ENCODE measurements around the gene ONECUT2.
"Not testable (repeated sequence)": the region's sequence is repeated elsewhere in the genome, so short reads cannot be mapped to it uniquely, and the experiment has no call there.

The ONECUT2 gene

GRCh38 chr18:57434536-57435494 lies at the start of gene ONECUT2:
Gene ONECUT2, plus strand, starts transcription at chr18:57435374. Its CDS starts 343 bp downstream, at chr18:57435717.
- peak; percentile 56 for DNase-seq

DNA sequence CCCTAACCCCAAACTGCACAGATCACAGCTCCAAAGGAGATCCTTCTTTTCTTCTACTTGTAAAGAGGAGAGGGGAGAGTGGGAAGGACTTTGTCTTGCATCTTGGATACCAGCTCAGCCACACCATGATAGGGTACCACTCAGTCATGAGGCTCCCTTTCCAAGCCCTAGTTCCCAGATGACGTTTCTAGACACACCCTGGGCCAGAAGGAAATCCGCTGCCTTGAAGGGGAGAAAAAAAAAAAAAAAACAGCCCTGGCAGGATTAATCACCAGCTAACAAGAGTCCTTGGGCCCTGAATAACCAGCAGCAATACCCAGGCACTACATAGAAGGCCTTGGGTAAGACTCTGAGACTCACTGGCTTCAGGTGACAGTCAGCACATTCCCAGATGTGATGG lies 45.9 kb upstream of the ONECUT2 start:
- DNase-seq, result no peak

- no peak for DNase-seq
Measured at GRCh38 chr18:57390044-57390443, 45.1 kb upstream of the ONECUT2 start.

GRCh38 chr18:57394749-57395148 lies 40.4 kb upstream of the ONECUT2 start:
- DNase-seq, result not testable (repeated sequence)

- not testable (repeated sequence) for DNase-seq
Measured at GRCh38 chr18:57396831-57397230, 38.3 kb upstream of the ONECUT2 start.

DNA sequence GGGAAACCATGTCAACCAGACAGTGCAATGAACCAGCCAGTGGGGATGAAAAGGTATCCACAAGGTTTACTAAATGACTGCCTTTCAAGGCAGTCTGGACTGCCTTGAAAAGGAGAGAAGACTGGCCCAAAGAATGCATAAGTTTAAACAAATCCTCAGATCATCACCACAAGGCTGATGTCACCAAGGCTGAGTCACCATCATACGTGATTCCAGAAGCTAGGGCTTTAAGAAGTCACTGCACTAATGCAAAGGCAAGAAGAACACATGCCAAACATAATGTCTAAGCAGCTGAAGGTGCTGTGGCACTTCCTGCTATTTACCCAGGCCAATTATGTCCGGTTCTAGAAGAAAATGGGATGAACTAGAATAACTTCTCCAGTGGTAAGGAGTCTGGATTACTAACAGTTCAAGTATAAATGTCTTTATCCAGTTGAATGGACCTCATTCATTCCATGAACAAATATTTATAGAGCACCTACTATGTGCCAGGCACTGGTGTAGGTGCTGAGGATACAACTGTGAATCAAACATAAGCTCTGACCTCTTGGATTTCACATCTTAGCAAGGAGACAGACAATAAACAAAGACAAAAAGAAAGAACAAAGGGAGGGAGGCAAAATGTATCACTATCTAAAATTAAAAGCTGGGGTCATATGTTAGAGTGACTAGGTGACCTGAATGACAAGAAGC lies 37.6 kb upstream of the ONECUT2 start:
- DNase-seq, result no peak

GRCh38 chr18:57404345-57404744 lies 30.8 kb upstream of the ONECUT2 start:
- DNase-seq, result no peak

- no peak for DNase-seq
Measured at GRCh38 chr18:57409650-57410049, 25.5 kb upstream of the ONECUT2 start.

DNA sequence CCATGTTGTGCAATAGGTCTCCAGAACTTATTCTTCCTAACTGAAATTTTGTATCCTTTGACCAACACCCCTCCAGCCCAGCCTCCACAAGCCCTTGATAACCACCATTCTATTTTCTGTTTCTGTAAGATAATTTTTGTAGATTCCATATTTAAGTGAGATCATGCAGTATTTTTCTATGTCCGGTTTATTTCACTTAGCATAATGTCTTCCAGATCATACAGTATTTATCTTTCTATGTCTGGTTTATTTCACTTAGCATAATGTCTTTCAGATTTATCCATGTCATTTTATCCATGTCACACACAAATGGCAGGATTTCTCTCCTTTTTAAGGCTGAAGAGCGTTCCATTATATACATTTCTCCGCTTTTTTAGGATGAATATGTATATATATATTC lies 24.4 kb upstream of the ONECUT2 start:
- DNase-seq, result no peak

- no peak for DNase-seq
Measured at GRCh38 chr18:57416542-57416941, 18.6 kb upstream of the ONECUT2 start.

DNA sequence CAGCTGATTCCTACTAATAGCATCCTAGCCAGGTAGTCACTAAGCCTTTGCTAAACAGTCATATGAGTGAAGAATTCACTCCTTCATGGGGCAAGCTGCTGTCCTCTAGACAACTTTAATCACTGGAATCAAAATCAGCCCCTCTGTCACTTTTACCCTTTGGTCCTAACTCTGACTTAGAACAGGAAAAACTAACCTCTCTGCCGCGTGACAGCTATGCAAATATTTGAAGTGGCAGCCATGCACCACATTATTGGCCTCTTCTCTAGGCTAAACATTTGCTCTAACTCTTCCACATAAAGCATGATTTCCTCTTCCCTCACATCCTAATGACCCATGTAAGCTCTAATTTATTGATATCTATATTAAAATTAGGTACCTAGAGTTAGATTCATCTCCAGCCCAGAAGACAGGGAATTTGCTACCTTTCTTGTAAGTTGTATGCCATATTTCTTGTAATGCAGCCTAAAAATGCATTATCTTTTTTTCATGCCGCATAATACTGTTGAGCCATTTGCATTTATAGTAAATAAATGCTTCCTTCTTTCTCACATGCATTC lies 12.8 kb upstream of the ONECUT2 start:
- DNase-seq, result no peak

DNA sequence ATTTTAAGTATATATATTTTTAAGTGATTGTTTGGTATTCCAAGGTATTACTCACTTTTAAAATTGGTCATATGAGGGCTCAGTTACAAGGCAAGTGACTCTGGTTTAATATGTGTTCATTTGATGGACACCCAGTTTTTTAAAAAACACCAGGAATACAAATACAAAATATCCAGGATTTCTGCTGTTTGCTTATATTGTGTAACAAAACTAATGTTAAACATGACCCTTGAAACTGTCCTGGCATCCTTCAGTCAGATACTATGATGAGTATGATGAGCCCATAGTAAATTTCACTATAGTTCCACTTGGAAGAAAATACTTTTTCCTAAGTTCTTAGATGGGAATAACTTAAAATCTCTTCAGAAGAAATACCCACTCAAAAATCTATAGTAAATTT lies 11.4 kb upstream of the ONECUT2 start:
- DNase-seq, result no peak

- DNase-seq, result no peak
Measured at GRCh38 chr18:57425096-57425495, 10.1 kb upstream of the ONECUT2 start.

DNA sequence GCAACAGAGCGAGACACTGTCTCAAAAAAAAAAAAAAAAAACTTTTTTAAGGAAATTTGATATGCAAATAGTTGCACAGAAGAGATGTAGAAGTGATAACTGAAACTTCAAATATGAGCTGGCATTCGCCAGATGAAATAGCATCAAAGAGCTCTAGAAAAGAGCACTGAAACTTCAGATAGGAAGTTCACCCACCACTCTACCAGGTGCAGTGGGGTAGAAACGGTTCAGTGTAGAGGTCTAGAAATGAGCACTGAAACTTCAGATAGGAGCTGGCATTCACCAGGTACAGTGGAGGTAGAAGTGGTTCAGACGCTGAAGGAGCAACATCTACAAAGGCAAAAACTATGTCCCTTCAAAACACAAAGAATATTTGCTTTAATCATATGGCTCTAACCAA lies 9.0 kb upstream of the ONECUT2 start:
- no peak for DNase-seq

- no peak for DNase-seq
Measured at GRCh38 chr18:57427429-57428201, 7.6 kb upstream of the ONECUT2 start.

DNA sequence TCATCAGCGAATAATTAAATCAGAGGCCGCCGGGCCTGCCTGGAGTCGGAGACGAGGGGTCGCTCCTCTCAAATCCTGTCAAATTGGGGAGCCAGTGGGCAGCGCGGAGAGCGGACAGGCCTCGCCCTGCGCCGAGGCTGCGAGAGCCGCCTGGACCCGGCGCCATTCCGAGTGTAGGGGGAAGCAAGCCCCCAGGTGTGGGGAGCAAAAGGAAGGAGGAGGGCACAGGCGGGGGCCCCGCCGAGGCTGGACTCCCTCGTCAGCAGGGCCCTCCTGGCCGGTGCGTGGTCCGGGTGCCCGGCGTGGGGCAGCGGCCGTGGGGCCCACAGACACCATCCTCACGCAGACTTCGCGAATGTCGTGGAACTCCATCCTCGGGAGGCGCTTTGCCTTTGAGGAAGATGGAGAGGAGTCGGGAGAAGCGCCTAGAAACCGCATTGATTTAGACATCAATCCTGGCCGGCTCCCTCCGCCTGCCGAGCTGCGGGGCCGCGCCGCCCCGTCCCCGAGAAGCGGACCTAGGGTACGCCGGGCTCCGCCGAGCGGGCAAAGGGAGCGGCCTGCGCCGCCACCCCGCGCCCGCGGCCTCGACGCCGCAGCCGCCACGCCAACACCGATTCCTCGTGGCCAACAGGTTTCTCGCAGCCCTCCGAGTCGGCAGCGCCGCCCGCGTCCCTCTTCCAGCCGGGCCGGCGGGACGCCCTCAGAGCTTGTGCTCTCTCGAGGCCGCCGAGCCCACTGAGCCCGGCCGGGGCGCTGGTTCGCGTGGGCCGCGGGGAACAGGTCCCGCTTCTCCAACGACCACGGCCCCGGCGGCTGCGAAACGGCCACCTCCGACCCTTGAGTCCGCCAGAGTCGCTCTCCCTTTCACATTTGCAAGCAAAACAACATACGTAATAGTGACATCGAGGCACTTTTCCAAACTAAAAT lies 6.7 kb upstream of the ONECUT2 start:
- DNase-seq, result no peak

DNA sequence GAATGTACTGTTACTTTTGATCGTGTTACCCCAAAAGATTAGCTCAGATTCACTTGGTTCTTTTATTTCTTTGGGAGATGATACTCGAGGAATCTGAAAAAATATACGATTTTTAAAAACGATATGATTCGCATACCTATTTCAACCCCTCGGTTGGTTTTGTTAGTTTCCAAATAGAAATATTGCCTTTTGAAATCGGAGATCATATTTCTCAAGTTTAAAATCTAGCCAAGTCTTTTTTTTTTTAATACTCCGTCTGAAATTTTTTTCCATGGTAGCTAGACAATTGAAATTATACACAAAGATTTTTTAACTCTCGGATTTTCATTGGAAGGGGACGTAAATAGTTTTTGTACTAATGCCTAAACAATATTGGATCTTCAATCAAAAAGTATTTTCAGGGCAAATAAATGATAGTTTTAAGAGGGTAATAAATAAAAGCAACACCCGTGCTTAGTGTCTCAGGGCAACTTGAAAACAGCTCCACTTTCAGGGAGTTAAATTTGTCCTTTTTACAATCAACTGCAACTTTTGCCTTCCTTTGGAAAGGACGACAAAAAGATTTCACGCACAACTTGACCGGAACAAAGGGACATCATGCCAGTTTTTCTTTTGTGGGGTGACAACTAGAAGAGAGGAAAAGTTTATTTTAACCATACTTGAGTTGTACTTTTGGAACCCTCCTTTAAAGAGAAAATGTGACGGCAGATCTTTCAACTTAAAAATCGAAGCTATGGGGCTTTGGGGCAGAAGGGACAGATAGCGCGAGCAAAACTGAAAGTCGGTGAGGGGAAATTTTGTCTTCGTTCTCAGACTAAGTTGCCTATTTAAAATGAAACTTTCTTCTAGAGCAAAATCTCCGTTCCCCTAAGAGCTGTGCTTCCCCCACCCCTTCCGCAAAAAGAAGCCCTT lies 5.8 kb upstream of the ONECUT2 start:
- DNase-seq, result no peak

GRCh38 chr18:57430079-57431001 lies 4.8 kb upstream of the ONECUT2 start:
- no peak for DNase-seq

GRCh38 chr18:57431002-57431382 lies 4.2 kb upstream of the ONECUT2 start:
- DNase-seq, result no peak
